HUES48 (cell line): ENCODE results near the gene GALNT9.

Experiments
- H3K27ac ChIP-seq: one replicate; pipeline ENCODE4 v1.7.0; 2013; ENCODE audit warnings: low read depth, low read length, inconsistent platforms
- H3K27me3 ChIP-seq: 2 replicates; pipeline ENCODE4 v1.6.1; 2013; ENCODE audit warnings: mild to moderate bottlenecking, low read length; ENCODE audit not compliant: control insufficient read depth, insufficient read depth
- H3K36me3 ChIP-seq: 2 replicates; pipeline ENCODE4 v1.6.1; 2013; ENCODE audit warnings: low read length; ENCODE audit not compliant: control insufficient read depth, insufficient read depth
- H3K4me1 ChIP-seq: 2 replicates; pipeline ENCODE4 v1.6.1; 2013; ENCODE audit warnings: mild to moderate bottlenecking, low read length; ENCODE audit not compliant: control insufficient read depth, insufficient read depth
- H3K4me3 ChIP-seq: 2 replicates; pipeline ENCODE4 v1.5.1; 2013; ENCODE audit warnings: mild to moderate bottlenecking, low read depth, low read length
- H3K9ac ChIP-seq: 2 replicates; pipeline ENCODE4 v1.6.1; 2013; ENCODE audit warnings: mild to moderate bottlenecking, low read depth, low read length, moderate library complexity
- H3K9me3 ChIP-seq: 2 replicates; pipeline ENCODE4 v1.6.1; 2013; ENCODE audit warnings: low read length; ENCODE audit not compliant: control insufficient read depth, insufficient read depth

Gene GALNT9

GRCh38 chr12:132169376-132169775 lies 160.0 kb downstream of the GALNT9 start:
- H3K4me3 ChIP-seq, result no peak overlapping the region
- H3K27me3 ChIP-seq, result peaks cover 4% of the 10 kb centered on the region; the same call in 1 of the 2 replicates
- H3K9me3 ChIP-seq, result 0 out of 2 replicates have a peak, but pooled peaks cover 3% of the 10 kb centered on the region
- no peak overlapping the region for H3K9ac ChIP-seq
- no peak overlapping the region for H3K27ac ChIP-seq
- H3K4me1 ChIP-seq, result no peaks in the 10 kb centered on the region
- H3K36me3 ChIP-seq, result no peaks in the 10 kb centered on the region

- Histone ChIP-seq H3K36me3 (no peaks in the 10 kb centered on the region), H3K27me3 (peaks cover 11% of the 10 kb centered on the region), H3K9me3 (0 out of 2 replicates have a peak, but pooled peaks cover 3% of the 10 kb centered on the region), H3K27ac (no peak overlapping the region), H3K9ac (no peak overlapping the region), H3K4me1 (no peaks in the 10 kb centered on the region), H3K4me3 (no peak overlapping the region)
These were observed 160.9 kb downstream of the GALNT9 start for GRCh38 chr12:132168311-132169031.

- no peak overlapping the region for H3K4me3 ChIP-seq
- peaks cover 14% of the 10 kb centered on the region for H3K27me3 ChIP-seq
- no peak overlapping the region for H3K9ac ChIP-seq
- no peaks in the 10 kb centered on the region for H3K36me3 ChIP-seq
- H3K4me1 ChIP-seq, result no peaks in the 10 kb centered on the region
- no peak overlapping the region for H3K27ac ChIP-seq
- H3K9me3 ChIP-seq, result 0 out of 2 replicates have a peak, but pooled peaks cover 3% of the 10 kb centered on the region
These were observed 161.6 kb downstream of the GALNT9 start for GRCh38 chr12:132167611-132168310.

- Histone ChIP-seq H3K4me3 (no peak overlapping the region), H3K4me1 (no peaks in the 10 kb centered on the region), H3K27ac (no peak overlapping the region), H3K36me3 (no peaks in the 10 kb centered on the region), H3K27me3 (peaks cover 14% of the 10 kb centered on the region), H3K9me3 (0 out of 2 replicates have a peak, but pooled peaks cover 3% of the 10 kb centered on the region), H3K9ac (no peak overlapping the region)
These were observed 162.4 kb downstream of the GALNT9 start for GRCh38 chr12:132166801-132167591.

GRCh38 chr12:132166093-132166492 lies 163.3 kb downstream of the GALNT9 start:
- Histone ChIP-seq H3K27ac (no peak overlapping the region), H3K27me3 (peaks cover 14% of the 10 kb centered on the region), H3K4me1 (no peaks in the 10 kb centered on the region), H3K9me3 (0 out of 2 replicates have a peak, but pooled peaks cover 3% of the 10 kb centered on the region), H3K36me3 (no peaks in the 10 kb centered on the region), H3K9ac (no peak overlapping the region), H3K4me3 (no peak overlapping the region)

GRCh38 chr12:132165584-132165983 lies 163.8 kb downstream of the GALNT9 start:
- Histone ChIP-seq H3K36me3 (no peaks in the 10 kb centered on the region), H3K27me3 (peaks cover 14% of the 10 kb centered on the region), H3K4me3 (no peak overlapping the region), H3K4me1 (no peaks in the 10 kb centered on the region), H3K9me3 (0 out of 2 replicates have a peak, but pooled peaks cover 3% of the 10 kb centered on the region), H3K9ac (no peak overlapping the region), H3K27ac (no peak overlapping the region)

- Histone ChIP-seq H3K4me3 (no peak overlapping the region), H3K27me3 (peaks cover 11% of the 10 kb centered on the region), H3K36me3 (no peaks in the 10 kb centered on the region), H3K27ac (no peak overlapping the region), H3K9ac (no peak overlapping the region), H3K9me3 (0 out of 2 replicates have a peak, but pooled peaks cover 3% of the 10 kb centered on the region), H3K4me1 (no peaks in the 10 kb centered on the region)
These were observed 165.0 kb downstream of the GALNT9 start for GRCh38 chr12:132164426-132164825.

GRCh38 chr12:132163911-132164288 lies 165.5 kb downstream of the GALNT9 start:
- Histone ChIP-seq H3K9me3 (0 out of 2 replicates have a peak, but pooled peaks cover 3% of the 10 kb centered on the region), H3K27me3 (peaks cover 11% of the 10 kb centered on the region), H3K4me1 (no peaks in the 10 kb centered on the region), H3K9ac (no peak overlapping the region), H3K4me3 (no peak overlapping the region), H3K27ac (no peak overlapping the region), H3K36me3 (no peaks in the 10 kb centered on the region)

- no peaks in the 10 kb centered on the region for H3K36me3 ChIP-seq
- H3K4me1 ChIP-seq, result no peaks in the 10 kb centered on the region
- 0 out of 2 replicates have a peak, but pooled peaks cover 3% of the 10 kb centered on the region for H3K9me3 ChIP-seq
- H3K9ac ChIP-seq, result no peak overlapping the region
- no peak overlapping the region for H3K27ac ChIP-seq
- no peak overlapping the region for H3K4me3 ChIP-seq
- H3K27me3 ChIP-seq, result peaks cover 11% of the 10 kb centered on the region
These were observed 166.1 kb downstream of the GALNT9 start for GRCh38 chr12:132163041-132163910.

- Histone ChIP-seq H3K27ac (no peak overlapping the region), H3K4me1 (no peaks in the 10 kb centered on the region), H3K36me3 (peaks cover 6% of the 10 kb centered on the region; the same call in 1 of the 2 replicates), H3K4me3 (no peak overlapping the region), H3K9ac (no peak overlapping the region), H3K27me3 (peaks cover 11% of the 10 kb centered on the region), H3K9me3 (0 out of 2 replicates have a peak, but pooled peaks cover 3% of the 10 kb centered on the region)
These were observed 166.8 kb downstream of the GALNT9 start for GRCh38 chr12:132162508-132163031.
